OCI-LY7 (cell line): Measurements from ENCODE around the gene PCDHA9. TPM values are rescaled to one million over a fixed set of nuclear protein-coding genes. Genes with fewer than 3 reads are reported as not detected.
"Not testable (repeated sequence)": the region's sequence is repeated elsewhere in the genome, so short reads cannot be mapped to it uniquely, and the experiment has no call there.

Experiments
- BruUV-seq: library from RNA; stranded (reverse); fragments of 400-500 nt; replicated peaks from 2 replicates; lab custom pipeline; 2021; lab: Mats Ljungman, UMichigan
- CTCF ChIA-PET: fragments of 300-600 bp; sonication (Branson Sonifier 250); formaldehyde crosslinking; loops from one replicate; lab custom pipeline; 2022; ENCODE audit warnings: antibody characterized with exemption; ENCODE audit not compliant: unreplicated experiment; lab: Charles Lee
- POLR2A ChIA-PET: fragments of 300-600 bp; sonication (Branson Sonifier 250); formaldehyde crosslinking; loops from one replicate; lab custom pipeline; 2022; ENCODE audit warnings: antibody characterized with exemption; lab: Charles Lee
- DNase-seq: peaks from one replicate; pipeline ENCODE4 v3.0.0-alpha.2; 2015; ENCODE audit warnings: low spot score
- H2AFZ ChIP-seq: fragments of 200-600 bp; sonication (generic), shearing (Covaris generic); 2 replicates; pipeline ENCODE4 v1.6.1; 2014; ENCODE audit warnings: mild to moderate bottlenecking, antibody characterized with exemption, low read length, moderate library complexity
- H3K27ac ChIP-seq: fragments of 200-600 bp; sonication (generic); 2 replicates; pipeline ENCODE4 v1.5.1; 2014; ENCODE audit warnings: mixed run types, low read depth, mild to moderate bottlenecking, moderate library complexity, low read length, inconsistent platforms; ENCODE audit not compliant: poor library complexity, severe bottlenecking
- H3K36me3 ChIP-seq: fragments of 200-600 bp; sonication (generic); 2 replicates; pipeline ENCODE4 v1.6.1; 2014; ENCODE audit warnings: mild to moderate bottlenecking, antibody characterized with exemption, low read length, moderate library complexity, mixed read lengths; ENCODE audit not compliant: insufficient read depth
- H3K4me1 ChIP-seq: fragments of 200-600 bp; sonication (generic); 2 replicates; pipeline ENCODE4 v1.5.1; 2014; ENCODE audit warnings: mild to moderate bottlenecking, low read length; ENCODE audit not compliant: insufficient read depth, poor library complexity, severe bottlenecking
- H3K4me2 ChIP-seq: fragments of 200-600 bp; sonication (generic); 2 replicates; pipeline ENCODE4 v1.6.1; 2014; ENCODE audit warnings: mild to moderate bottlenecking, low read length
- H3K4me3 ChIP-seq: fragments of 200-600 bp; sonication (generic); 2 replicates; pipeline ENCODE4 v1.5.1; 2014; ENCODE audit warnings: mild to moderate bottlenecking, low read depth, low read length; ENCODE audit not compliant: poor library complexity, severe bottlenecking
- H3K79me2 ChIP-seq: fragments of 200-600 bp; sonication (generic); 2 replicates; pipeline ENCODE4 v1.6.1; 2016; ENCODE audit warnings: low read depth, mild to moderate bottlenecking, low read length, moderate library complexity, mixed read lengths; ENCODE audit not compliant: insufficient read depth
- H3K9me2 ChIP-seq: fragments of 200-600 bp; sonication (generic); 2 replicates; pipeline ENCODE4 v1.6.1; 2016; ENCODE audit warnings: mild to moderate bottlenecking, low read length, mixed read lengths; ENCODE audit not compliant: insufficient read depth
- H3K9me3 ChIP-seq: fragments of 200-600 bp; sonication (generic); 2 replicates; pipeline ENCODE4 v1.6.1; 2014; ENCODE audit warnings: mild to moderate bottlenecking, mixed run types, low read length, mixed read lengths
- H4K20me1 ChIP-seq: fragments of 200-600 bp; sonication (generic); 2 replicates; pipeline ENCODE4 v1.6.1; 2014; ENCODE audit warnings: mild to moderate bottlenecking, antibody characterized with exemption, low read length, moderate library complexity, mixed read lengths; ENCODE audit not compliant: insufficient read depth
- EZH2phosphoT487 ChIP-seq: fragments of 200-600 bp; sonication (generic); IDR thresholded peaks from 2 replicates; pipeline ENCODE4 v1.6.1; 2018; ENCODE audit warnings: low read depth, borderline replicate concordance, mild to moderate bottlenecking, mixed run types, antibody characterized with exemption, low read length, moderate library complexity, mixed read lengths
- intact Hi-C: fragments of 100-400 bp; cut with micrococcal nuclease; formaldehyde crosslinking; loops from one replicate; pipeline ENCODE4 v1.10.0; 2022; ENCODE audit not compliant: unreplicated experiment
- total RNA-seq, 2 experiments: library from RNA; depleted of rRNA in 1 of 2; stranded (reverse); fragments of >200 nt in 1 of 2; shearing (Covaris generic) in 1 of 2; gene quantifications; 2 replicates each; pipeline ENCODE4 v1.2.3, GENCODE V29; 2014 to 2022
- TF ChIP-seq, protein P1 (sequence below): fragments of 200-600 bp; sonication (generic); conservative IDR thresholded peaks from 2 replicates; pipeline ENCODE4 v1.5.1; 2014; ENCODE audit warnings: mild to moderate bottlenecking, antibody characterized with exemption, low read length, moderate library complexity, mixed read lengths

PCDHA9 gene
- total RNA-seq, 2 experiments from 2014 or later, result not detected

DNA sequence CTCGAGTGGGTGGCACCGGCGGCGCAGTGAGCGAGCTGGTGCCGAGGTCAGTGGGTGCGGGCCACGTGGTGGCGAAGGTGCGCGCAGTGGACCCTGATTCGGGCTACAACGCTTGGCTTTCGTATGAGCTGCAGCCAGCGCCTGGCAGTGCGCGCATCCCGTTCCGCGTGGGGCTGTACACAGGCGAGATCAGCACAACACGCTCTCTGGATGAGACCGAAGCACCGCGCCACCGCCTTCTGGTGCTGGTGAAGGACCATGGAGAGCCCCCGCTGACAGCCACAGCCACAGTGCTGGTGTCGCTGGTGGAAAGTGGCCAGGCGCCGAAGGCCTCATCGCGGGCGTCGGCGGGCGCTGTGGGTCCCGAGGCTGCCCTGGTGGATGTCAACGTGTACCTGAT, 24.7 kb upstream of the PCDHA9 start:
- ChIA-PET POLR2A (no interaction called here), CTCF (no interaction called here)
- Histone ChIP-seq H2AFZ (no peak overlapping the region), H3K4me1 (no peaks in the 10 kb centered on the region), H3K4me3 (no peak overlapping the region), H3K9me3 (no peaks in the 10 kb centered on the region), H3K9me2 (no peaks in the 10 kb centered on the region), H3K36me3 (no peaks in the 10 kb centered on the region), H3K27ac (no peak overlapping the region), H3K79me2 (no peaks in the 10 kb centered on the region), H3K4me2 (no peak overlapping the region), H4K20me1 (no peaks in the 10 kb centered on the region)
- BruUV-seq, result no TSS peak
- no peak for TF ChIP-seq EZH2phosphoT487
- TF ChIP-seq, protein P1, sequence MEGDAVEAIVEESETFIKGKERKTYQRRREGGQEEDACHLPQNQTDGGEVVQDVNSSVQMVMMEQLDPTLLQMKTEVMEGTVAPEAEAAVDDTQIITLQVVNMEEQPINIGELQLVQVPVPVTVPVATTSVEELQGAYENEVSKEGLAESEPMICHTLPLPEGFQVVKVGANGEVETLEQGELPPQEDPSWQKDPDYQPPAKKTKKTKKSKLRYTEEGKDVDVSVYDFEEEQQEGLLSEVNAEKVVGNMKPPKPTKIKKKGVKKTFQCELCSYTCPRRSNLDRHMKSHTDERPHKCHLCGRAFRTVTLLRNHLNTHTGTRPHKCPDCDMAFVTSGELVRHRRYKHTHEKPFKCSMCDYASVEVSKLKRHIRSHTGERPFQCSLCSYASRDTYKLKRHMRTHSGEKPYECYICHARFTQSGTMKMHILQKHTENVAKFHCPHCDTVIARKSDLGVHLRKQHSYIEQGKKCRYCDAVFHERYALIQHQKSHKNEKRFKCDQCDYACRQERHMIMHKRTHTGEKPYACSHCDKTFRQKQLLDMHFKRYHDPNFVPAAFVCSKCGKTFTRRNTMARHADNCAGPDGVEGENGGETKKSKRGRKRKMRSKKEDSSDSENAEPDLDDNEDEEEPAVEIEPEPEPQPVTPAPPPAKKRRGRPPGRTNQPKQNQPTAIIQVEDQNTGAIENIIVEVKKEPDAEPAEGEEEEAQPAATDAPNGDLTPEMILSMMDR, result no peak
- DNase-seq, result no peak
- intact Hi-C loops, result no loop called here

DNA sequence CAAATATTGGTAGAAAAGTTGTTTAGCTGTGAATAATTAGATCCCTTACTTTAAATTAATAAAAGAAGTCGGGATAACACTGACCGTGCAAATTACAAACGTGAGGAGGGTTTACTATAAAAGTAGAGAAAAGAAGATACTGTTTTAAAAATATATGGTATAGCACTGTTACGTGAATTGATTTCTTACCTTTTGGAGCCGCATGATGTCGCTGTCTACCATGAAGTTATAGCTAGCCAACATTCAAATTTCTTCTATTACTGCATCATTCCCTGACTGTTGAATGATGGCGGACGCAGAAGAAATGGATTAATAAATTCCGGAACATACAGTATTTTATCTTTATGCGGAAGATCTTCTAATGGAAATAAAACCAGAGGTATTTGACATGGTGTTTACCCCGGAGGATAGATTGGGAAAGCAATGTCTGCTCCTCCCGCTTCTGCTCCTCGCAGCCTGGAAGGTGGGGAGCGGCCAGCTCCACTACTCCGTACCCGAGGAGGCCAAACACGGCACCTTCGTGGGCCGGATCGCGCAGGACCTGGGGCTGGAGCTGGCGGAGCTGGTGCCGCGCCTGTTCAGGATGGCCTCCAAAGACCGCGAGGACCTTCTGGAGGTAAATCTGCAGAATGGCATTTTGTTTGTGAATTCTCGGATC, 20.3 kb upstream of the PCDHA9 start, which contains the start of gene PCDHA6:
TSS of gene PCDHA6 (plus strand) at position 257 of the 658 bp plus-strand sequence. CDS start at position 389, 132 bp downstream.
- intact Hi-C loops, result no loop called here
- Histone ChIP-seq H3K4me1 (no peaks in the 10 kb centered on the region), H3K4me2 (no peak within 1 kb of the TSS), H3K27ac (no peak within 1 kb of the TSS), H3K4me3 (no peak within 1 kb of the TSS), H3K79me2 (no peaks in the 10 kb centered on the region), H3K36me3 (no peaks in the 10 kb centered on the region), H4K20me1 (no peaks in the 10 kb centered on the region), H2AFZ (no peak within 1 kb of the TSS), H3K9me2 (no peaks in the 10 kb centered on the region), H3K9me3 (no peaks in the 10 kb centered on the region)
- TF ChIP-seq, protein P1, result no peak
- no peak for TF ChIP-seq EZH2phosphoT487
- ChIA-PET POLR2A (no interaction called here), CTCF (no interaction called here)
- no TSS peak for BruUV-seq
- DNase-seq, result no peak

DNA sequence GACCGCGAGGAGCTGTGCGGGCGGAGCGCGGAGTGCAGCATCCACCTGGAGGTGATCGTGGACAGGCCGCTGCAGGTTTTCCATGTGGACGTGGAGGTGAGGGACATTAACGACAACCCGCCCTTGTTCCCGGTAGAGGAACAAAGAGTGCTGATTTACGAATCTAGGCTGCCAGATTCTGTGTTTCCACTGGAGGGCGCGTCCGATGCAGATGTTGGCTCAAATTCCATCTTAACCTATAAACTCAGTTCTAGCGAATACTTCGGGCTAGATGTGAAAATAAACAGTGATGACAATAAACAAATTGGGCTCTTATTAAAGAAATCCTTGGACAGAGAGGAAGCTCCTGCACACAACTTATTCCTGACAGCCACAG, 19.8 kb upstream of the PCDHA9 start:
- TF ChIP-seq, protein P1, result 0 out of 2 replicates have a peak, but pooled peaks have one; percentile 16
- no peak for TF ChIP-seq EZH2phosphoT487
- intact Hi-C loops, result no loop called here
- Histone ChIP-seq H3K4me1 (no peaks in the 10 kb centered on the region), H2AFZ (no peak overlapping the region), H3K27ac (no peak overlapping the region), H3K9me2 (no peaks in the 10 kb centered on the region), H3K4me3 (no peak overlapping the region), H3K79me2 (no peaks in the 10 kb centered on the region), H3K36me3 (no peaks in the 10 kb centered on the region), H3K9me3 (no peaks in the 10 kb centered on the region), H3K4me2 (no peak overlapping the region), H4K20me1 (no peaks in the 10 kb centered on the region)
- ChIA-PET POLR2A (interaction anchor here (1.1 kb wide), 1 partner anchor 12 kb away, joined by 3 read pairs; no protein-coding TSS in a partner anchor), CTCF (no interaction called here)
- no peak for DNase-seq
- no TSS peak for BruUV-seq

DNA sequence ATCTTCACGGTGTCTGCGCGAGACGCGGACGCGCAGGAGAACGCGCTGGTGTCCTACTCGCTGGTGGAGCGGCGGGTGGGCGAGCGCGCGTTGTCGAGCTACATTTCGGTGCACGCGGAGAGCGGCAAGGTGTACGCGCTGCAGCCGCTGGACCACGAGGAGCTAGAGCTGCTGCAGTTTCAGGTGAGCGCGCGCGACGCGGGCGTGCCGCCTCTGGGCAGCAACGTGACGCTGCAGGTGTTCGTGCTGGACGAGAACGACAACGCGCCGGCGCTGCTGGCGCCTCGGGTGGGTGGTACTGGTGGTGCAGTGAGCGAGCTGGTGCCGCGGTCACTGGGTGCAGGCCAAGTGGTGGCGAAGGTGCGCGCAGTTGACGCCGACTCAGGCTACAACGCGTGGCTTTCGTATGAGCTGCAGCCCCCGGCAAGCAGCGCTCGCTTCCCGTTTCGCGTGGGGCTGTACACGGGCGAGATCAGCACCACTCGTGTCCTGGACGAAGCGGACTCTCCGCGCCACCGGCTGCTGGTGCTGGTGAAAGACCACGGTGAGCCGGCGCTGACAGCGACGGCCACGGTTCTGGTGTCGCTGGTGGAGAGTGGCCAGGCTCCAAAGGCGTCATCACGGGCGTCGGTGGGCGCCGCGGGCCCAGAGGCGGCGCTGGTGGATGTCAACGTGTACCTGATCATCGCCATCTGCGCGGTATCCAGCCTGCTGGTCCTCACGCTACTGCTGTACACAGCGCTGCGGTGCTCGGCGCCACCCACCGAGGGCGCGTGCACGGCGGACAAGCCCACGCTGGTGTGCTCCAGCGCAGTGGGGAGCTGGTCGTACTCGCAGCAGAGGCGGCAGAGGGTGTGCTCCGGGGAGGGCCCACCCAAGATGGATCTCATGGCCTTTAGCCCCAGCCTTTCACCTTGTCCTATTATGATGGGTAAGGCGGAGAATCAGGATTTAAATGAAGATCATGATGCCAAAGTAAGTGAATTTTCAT, 18.4 kb upstream of the PCDHA9 start:
- H3K9me3 ChIP-seq, H3K9me2 ChIP-seq, H3K36me3 ChIP-seq, DNase-seq, H4K20me1 ChIP-seq, intact Hi-C loops, H3K4me1 ChIP-seq, CTCF ChIA-PET, H3K4me3 ChIP-seq, BruUV-seq, H2AFZ ChIP-seq, H3K27ac ChIP-seq, H3K79me2 ChIP-seq, H3K4me2 ChIP-seq: not testable (repeated sequence)
- POLR2A ChIA-PET, result interaction anchor here (1.1 kb wide), 1 partner anchor 14 kb away, joined by 3 read pairs; no protein-coding TSS in a partner anchor
